Uterine smooth muscle cell (primary cell): ENCODE results near the gene SLC16A10. TPM values are rescaled to one million over a fixed set of nuclear protein-coding genes. Genes with fewer than 3 reads are reported as not detected.

Experiments
- total RNA-seq: library from RNA; depleted of rRNA; stranded (reverse); fragments of >200 nt; gene quantifications from 2 replicates; pipeline ENCODE4 v1.2.3, GENCODE V29; 2014

The SLC16A10 gene
- 0.12 and 0.33 TPM in 2 replicates for total RNA-seq

GRCh38 chr6:111087106-111087835, at the start of gene SLC16A10:
Gene SLC16A10 (plus strand): TSS chr6:111087503. CDS start chr6:111087753, 250 bp downstream.

Other genes with a start within 250 kb of the SLC16A10 start
- 81.2 and 108 TPM in 2 replicates for gene AMD1, start 212.7 kb upstream of the SLC16A10 start, total RNA-seq
- 74.4 and 102 TPM in 2 replicates for gene GTF3C6, start 128.8 kb upstream of the SLC16A10 start, total RNA-seq
- 37.8 and 42.5 TPM in 2 replicates for gene RPF2, start 105.5 kb upstream of the SLC16A10 start, total RNA-seq